ENCODE measurements around the gene KLHL40.

The KLHL40 gene

GRCh38 chr3:42661593-42662022, 23.7 kb upstream of the KLHL40 start:
- Histone ChIP-seq H4K20me1 (ENCODE audit: insufficient read depth, low read length) (no peaks in the 10 kb centered on the region), H3K4me1 (ENCODE audit: insufficient read depth, low read length) (no peaks in the 10 kb centered on the region), H3K4me3 (ENCODE audit: low read depth in 1 of 2, low read length in 2 of 2) (no peak overlapping the region)

GRCh38 chr3:42662037-42662812, 23.1 kb upstream of the KLHL40 start:
- TF ChIP-seq EZH2 (IDR thresholded peaks at IDR 0.05; ENCODE audit: borderline replicate concordance, low read depth, low read length, severe bottlenecking) = no peak
- no peak for TF ChIP-seq CTCF (IDR thresholded peaks at IDR 0.05; ENCODE audit: borderline replicate concordance, extremely low read depth, low read length, poor library complexity, severe bottlenecking)
- H3K36me3 ChIP-seq (ENCODE audit: insufficient read depth, low read length) = no peaks in the 10 kb centered on the region
- no peak for DNase-seq
- H3K27me3 ChIP-seq (ENCODE audit: insufficient read depth, low read length, poor library complexity) = no peaks in the 10 kb centered on the region
- no peak overlapping the region for H3K27ac ChIP-seq (ENCODE audit: low read length)
- no peaks in the 10 kb centered on the region for H3K79me2 ChIP-seq (ENCODE audit: insufficient read depth, low read length)
- H3K4me3 ChIP-seq (ENCODE audit: low read depth in 1 of 2, low read length in 2 of 2) = no peak overlapping the region
- H3K4me1 ChIP-seq (ENCODE audit: insufficient read depth, low read length) = no peaks in the 10 kb centered on the region
- no peak overlapping the region for H3K4me2 ChIP-seq (ENCODE audit: insufficient read depth, low read length)
- H2AFZ ChIP-seq (ENCODE audit: low read depth, low read length) = no peak overlapping the region
- no peak for ATAC-seq (ENCODE audit: insufficient read depth, low read depth)
- H4K20me1 ChIP-seq (ENCODE audit: insufficient read depth, low read length) = no peaks in the 10 kb centered on the region
- no peaks in the 10 kb centered on the region for H3K9me3 ChIP-seq (ENCODE audit: insufficient read depth, low read length, severe bottlenecking)
- H3K9ac ChIP-seq (ENCODE audit: low read depth, low read length) = no peak overlapping the region

More at GRCh38 chr3:42661593-42662022, 23.7 kb upstream of the KLHL40 start:
- ATAC-seq (ENCODE audit: insufficient read depth, low read depth) (no peak), DNase-seq (no peak)
- Histone ChIP-seq H3K9me3 (ENCODE audit: insufficient read depth, low read length, severe bottlenecking) (no peaks in the 10 kb centered on the region), H3K9ac (ENCODE audit: low read depth, low read length) (no peak overlapping the region), H2AFZ (ENCODE audit: low read depth, low read length) (no peak overlapping the region), H3K79me2 (ENCODE audit: insufficient read depth, low read length) (no peaks in the 10 kb centered on the region), H3K4me2 (ENCODE audit: insufficient read depth, low read length) (no peak overlapping the region), H3K36me3 (ENCODE audit: insufficient read depth, low read length) (no peaks in the 10 kb centered on the region), H3K27me3 (ENCODE audit: insufficient read depth, low read length, poor library complexity) (no peaks in the 10 kb centered on the region), H3K27ac (ENCODE audit: low read length) (no peak overlapping the region)
- no peak for TF ChIP-seq EZH2 (IDR thresholded peaks at IDR 0.05; ENCODE audit: borderline replicate concordance, low read depth, low read length, severe bottlenecking)
- no peak for TF ChIP-seq CTCF (IDR thresholded peaks at IDR 0.05; ENCODE audit: borderline replicate concordance, extremely low read depth, low read length, poor library complexity, severe bottlenecking)

- ATAC-seq (ENCODE audit: insufficient read depth, low read depth) = no peak
- Histone ChIP-seq H3K9ac (ENCODE audit: low read depth, low read length) (no peak overlapping the region), H2AFZ (ENCODE audit: low read depth, low read length) (no peak overlapping the region), H3K27me3 (ENCODE audit: insufficient read depth, low read length, poor library complexity) (no peaks in the 10 kb centered on the region), H3K27ac (ENCODE audit: low read length) (no peak overlapping the region), H3K4me2 (ENCODE audit: insufficient read depth, low read length) (no peak overlapping the region), H3K9me3 (ENCODE audit: insufficient read depth, low read length, severe bottlenecking) (no peaks in the 10 kb centered on the region), H3K36me3 (ENCODE audit: insufficient read depth, low read length) (no peaks in the 10 kb centered on the region), H3K79me2 (ENCODE audit: insufficient read depth, low read length) (no peaks in the 10 kb centered on the region), H4K20me1 (ENCODE audit: insufficient read depth, low read length) (no peaks in the 10 kb centered on the region), H3K4me3 (ENCODE audit: low read depth in 1 of 2, low read length in 2 of 2) (no peak overlapping the region), H3K4me1 (ENCODE audit: insufficient read depth, low read length) (no peaks in the 10 kb centered on the region)
- DNase-seq = no peak
- TF ChIP-seq EZH2 (IDR thresholded peaks at IDR 0.05; ENCODE audit: borderline replicate concordance, low read depth, low read length, severe bottlenecking) (no peak), CTCF (IDR thresholded peaks at IDR 0.05; ENCODE audit: borderline replicate concordance, extremely low read depth, low read length, poor library complexity, severe bottlenecking) (no peak)
Measured at GRCh38 chr3:42662813-42663535, 22.4 kb upstream of the KLHL40 start.

Measured in DND-41 (cell line).